Loucy (cell line): Measurements from ENCODE around the gene OVCH2.

ENCODE experiments used
- H2AFZ ChIP-seq: fragments of 200-600 bp; sonication (generic); 2 replicates; pipeline ENCODE4 v1.6.0; 2016; ENCODE audit warnings: antibody characterized with exemption, mild to moderate bottlenecking, low read length, moderate library complexity
- H3F3A ChIP-seq: fragments of 200-600 bp; 2 replicates; pipeline ENCODE4 v1.6.0; 2016; ENCODE audit warnings: antibody characterized with exemption, low read depth, mild to moderate bottlenecking
- H3K27me3 ChIP-seq: fragments of 200-600 bp; sonication (generic); 2 replicates; pipeline ENCODE4 v1.6.1; 2014; ENCODE audit warnings: low read length, mild to moderate bottlenecking; ENCODE audit not compliant: insufficient read depth, poor library complexity, severe bottlenecking
- H3K36me3 ChIP-seq: fragments of 200-600 bp; sonication (generic); 2 replicates; pipeline ENCODE4 v1.6.1; 2016; ENCODE audit warnings: low read length; ENCODE audit not compliant: insufficient read depth
- H3K4me1 ChIP-seq: fragments of 200-600 bp; sonication (generic); 2 replicates; pipeline ENCODE4 v1.5.1; 2014; ENCODE audit warnings: low read length, mild to moderate bottlenecking; ENCODE audit not compliant: insufficient read depth, poor library complexity, severe bottlenecking
- H3K4me2 ChIP-seq: fragments of 200-600 bp; sonication (generic); 2 replicates; pipeline ENCODE4 v1.6.0; 2014; ENCODE audit warnings: antibody characterized with exemption, low read length, low read depth, mild to moderate bottlenecking; ENCODE audit not compliant: poor library complexity, severe bottlenecking
- H3K4me3 ChIP-seq: fragments of 200-600 bp; sonication (generic); 2 replicates; pipeline ENCODE4 v1.5.1; 2014; ENCODE audit warnings: low read length, mild to moderate bottlenecking, mixed read lengths; ENCODE audit not compliant: poor library complexity, severe bottlenecking
- H3K79me2 ChIP-seq: fragments of 200-600 bp; sonication (generic); 2 replicates; pipeline ENCODE4 v1.6.1; 2014; ENCODE audit warnings: low read length; ENCODE audit not compliant: insufficient read depth
- H3K9ac ChIP-seq: fragments of 200-600 bp; sonication (generic); 2 replicates; pipeline ENCODE4 v1.6.0; 2014; ENCODE audit warnings: mild to moderate bottlenecking, low read depth, low read length, moderate library complexity; ENCODE audit not compliant: poor library complexity, severe bottlenecking
- H3K9me2 ChIP-seq: fragments of 200-600 bp; sonication (generic); replicated peaks from 2 replicates; pipeline ENCODE4 v1.6.1; 2016; ENCODE audit warnings: low read depth, low read length, mixed read lengths
- H3K9me3 ChIP-seq: fragments of 200-600 bp; sonication (generic); 2 replicates; pipeline ENCODE4 v1.6.1; 2014; ENCODE audit warnings: mild to moderate bottlenecking, antibody characterized with exemption, low read length, low read depth; ENCODE audit not compliant: insufficient read depth
- H4K20me1 ChIP-seq: fragments of 200-600 bp; sonication (generic); 2 replicates; pipeline ENCODE4 v1.6.0; 2014; ENCODE audit warnings: antibody characterized with exemption, low read length, mild to moderate bottlenecking; ENCODE audit not compliant: insufficient read depth, poor library complexity, severe bottlenecking
- CTCF ChIP-seq: fragments of 200-600 bp; sonication (generic); conservative IDR thresholded peaks from 2 replicates; pipeline ENCODE4 v1.5.1; 2014; ENCODE audit warnings: mild to moderate bottlenecking, antibody characterized with exemption, low read length
- EZH2phosphoT487 ChIP-seq: fragments of 200-600 bp; IDR thresholded peaks from 2 replicates; pipeline ENCODE4 v1.6.1; 2018; ENCODE audit warnings: antibody characterized with exemption, mild to moderate bottlenecking, moderate library complexity, borderline replicate concordance

The OVCH2 gene

GRCh38 chr11:7643314-7643713 lies 63.0 kb downstream of the OVCH2 start:
- no peaks in the 10 kb centered on the region for H3K9me2 ChIP-seq
- no peaks in the 10 kb centered on the region for H3F3A ChIP-seq
- no peaks in the 10 kb centered on the region for H4K20me1 ChIP-seq
- no peak overlapping the region for H3K4me3 ChIP-seq
- H3K9me3 ChIP-seq = no peaks in the 10 kb centered on the region
- no peak overlapping the region for H3K4me2 ChIP-seq
- no peak overlapping the region for H2AFZ ChIP-seq
- H3K27me3 ChIP-seq = peaks cover 5% of the 10 kb centered on the region
- H3K79me2 ChIP-seq = no peaks in the 10 kb centered on the region
- TF ChIP-seq EZH2phosphoT487 (no peak), CTCF (no peak)
- no peak overlapping the region for H3K9ac ChIP-seq
- H3K36me3 ChIP-seq = no peaks in the 10 kb centered on the region
- H3K4me1 ChIP-seq = no peaks in the 10 kb centered on the region

GRCh38 chr11:7642747-7643146 lies 63.5 kb downstream of the OVCH2 start:
- H3F3A ChIP-seq = no peaks in the 10 kb centered on the region
- TF ChIP-seq EZH2phosphoT487 = no peak
- TF ChIP-seq CTCF = no peak
- no peaks in the 10 kb centered on the region for H3K9me2 ChIP-seq
- H2AFZ ChIP-seq = no peak overlapping the region
- no peaks in the 10 kb centered on the region for H3K9me3 ChIP-seq
- H3K27me3 ChIP-seq = peaks cover 5% of the 10 kb centered on the region
- no peak overlapping the region for H3K4me3 ChIP-seq
- no peaks in the 10 kb centered on the region for H3K79me2 ChIP-seq
- no peaks in the 10 kb centered on the region for H3K36me3 ChIP-seq
- no peak overlapping the region for H3K4me2 ChIP-seq
- no peak overlapping the region for H3K9ac ChIP-seq
- no peaks in the 10 kb centered on the region for H3K4me1 ChIP-seq
- no peaks in the 10 kb centered on the region for H4K20me1 ChIP-seq

GRCh38 chr11:7640816-7641215 lies 65.5 kb downstream of the OVCH2 start:
- Histone ChIP-seq H2AFZ (no peak overlapping the region), H4K20me1 (no peaks in the 10 kb centered on the region), H3K4me1 (no peaks in the 10 kb centered on the region), H3K9me2 (no peaks in the 10 kb centered on the region), H3K4me2 (no peak overlapping the region), H3K79me2 (no peaks in the 10 kb centered on the region), H3K9ac (no peak overlapping the region), H3F3A (no peaks in the 10 kb centered on the region), H3K4me3 (no peak overlapping the region), H3K9me3 (no peaks in the 10 kb centered on the region), H3K27me3 (peaks cover 9% of the 10 kb centered on the region), H3K36me3 (no peaks in the 10 kb centered on the region)
- no peak for TF ChIP-seq CTCF
- TF ChIP-seq EZH2phosphoT487 = no peak
